PC-9 (cell line): ENCODE measurements around the gene HIBADH. TPM values are rescaled to one million over a fixed set of nuclear protein-coding genes. Genes with fewer than 3 reads are reported as not detected.

Experiments
- BruUV-seq: library from RNA; stranded (reverse); fragments of 400-500 nt; replicated peaks from 2 replicates; lab custom pipeline; 2021; lab: Mats Ljungman, UMichigan
- CTCF ChIA-PET: fragments of 300-600 bp; sonication (Branson Sonifier 250); formaldehyde crosslinking; loops from one replicate; lab custom pipeline; 2022; ENCODE audit warnings: antibody characterized with exemption; lab: Charles Lee
- POLR2A ChIA-PET: fragments of 300-600 bp; sonication (Branson Sonifier 250); formaldehyde crosslinking; loops from one replicate; lab custom pipeline; 2022; ENCODE audit warnings: antibody characterized with exemption; ENCODE audit not compliant: unreplicated experiment; lab: Charles Lee
- DNase-seq, 2 experiments: peaks; one replicate each; pipeline versions ENCODE4 v3.0.0 to v3.0.0-alpha.2; 2015 to 2022; ENCODE audit warnings: mixed read lengths in 1 of 2
- H2AFZ ChIP-seq: fragments of 200-600 bp; sonication (generic); 2 replicates; pipeline ENCODE4 v1.8.1; 2017; ENCODE audit warnings: antibody characterized with exemption
- H3F3A ChIP-seq: fragments of 200-600 bp; sonication (generic); 2 replicates; pipeline ENCODE4 v1.8.1; 2017; ENCODE audit warnings: antibody characterized with exemption, mild to moderate bottlenecking, low read depth; ENCODE audit not compliant: insufficient read depth
- H3K27ac ChIP-seq: fragments of 200-600 bp; sonication (generic); 2 replicates; pipeline ENCODE4 v1.6.1; 2016; ENCODE audit warnings: mixed run types
- H3K27me3 ChIP-seq: fragments of 200-600 bp; sonication (generic); 2 replicates; pipeline ENCODE4 v1.6.1; 2016; ENCODE audit warnings: low read depth, mixed run types; ENCODE audit not compliant: insufficient read depth
- H3K36me3 ChIP-seq: fragments of 200-600 bp; sonication (generic); 2 replicates; pipeline ENCODE4 v1.6.1; 2016; ENCODE audit warnings: low read depth, mixed run types
- H3K4me1 ChIP-seq: fragments of 200-600 bp; sonication (generic); replicated peaks from 2 replicates; pipeline ENCODE4 v1.6.1; 2016; ENCODE audit warnings: mixed run types; ENCODE audit not compliant: insufficient read depth
- H3K4me2 ChIP-seq: fragments of 200-600 bp; sonication (generic); 2 replicates; pipeline ENCODE4 v1.6.1; 2017; ENCODE audit warnings: mixed run types
- H3K4me3 ChIP-seq: fragments of 200-600 bp; sonication (generic); 2 replicates; pipeline ENCODE4 v1.6.1; 2016; ENCODE audit warnings: mixed run types
- H3K79me2 ChIP-seq: fragments of 200-600 bp; sonication (generic); 2 replicates; pipeline ENCODE4 v1.6.1; 2017; ENCODE audit warnings: low read depth, mixed run types
- H3K9me2 ChIP-seq: fragments of 200-600 bp; sonication (generic); 2 replicates; pipeline ENCODE4 v1.8.1; 2017; ENCODE audit warnings: mild to moderate bottlenecking; ENCODE audit not compliant: insufficient read depth
- H3K9me3 ChIP-seq: fragments of 200-600 bp; sonication (generic); 2 replicates; pipeline ENCODE4 v1.8.1; 2016; ENCODE audit warnings: low read depth; ENCODE audit not compliant: insufficient read depth
- H4K20me1 ChIP-seq: fragments of 200-600 bp; sonication (generic); 2 replicates; pipeline ENCODE4 v1.8.1; 2017; ENCODE audit not compliant: insufficient read depth
- CTCF ChIP-seq: fragments of 200-600 bp; sonication (generic); conservative IDR thresholded peaks from 2 replicates; pipeline ENCODE4 v1.6.1; 2017; ENCODE audit warnings: mixed run types, antibody characterized with exemption, mild to moderate bottlenecking, moderate library complexity
- EZH2 ChIP-seq: fragments of 200-600 bp; sonication (generic); IDR thresholded peaks from 2 replicates; pipeline ENCODE4 v1.8.0; 2017; ENCODE audit warnings: antibody characterized with exemption, low read depth
- intact Hi-C: fragments of 100-400 bp; cut with micrococcal nuclease; formaldehyde crosslinking; loops from one replicate; pipeline ENCODE4 v1.10.0; 2022; ENCODE audit not compliant: unreplicated experiment
- total RNA-seq: library from RNA; stranded (reverse); gene quantifications from 2 replicates; pipeline ENCODE4 v1.2.3, GENCODE V29; 2021

The HIBADH gene
- total RNA-seq, 1 experiment from 2014 or later = 73.9 TPM

DNA sequence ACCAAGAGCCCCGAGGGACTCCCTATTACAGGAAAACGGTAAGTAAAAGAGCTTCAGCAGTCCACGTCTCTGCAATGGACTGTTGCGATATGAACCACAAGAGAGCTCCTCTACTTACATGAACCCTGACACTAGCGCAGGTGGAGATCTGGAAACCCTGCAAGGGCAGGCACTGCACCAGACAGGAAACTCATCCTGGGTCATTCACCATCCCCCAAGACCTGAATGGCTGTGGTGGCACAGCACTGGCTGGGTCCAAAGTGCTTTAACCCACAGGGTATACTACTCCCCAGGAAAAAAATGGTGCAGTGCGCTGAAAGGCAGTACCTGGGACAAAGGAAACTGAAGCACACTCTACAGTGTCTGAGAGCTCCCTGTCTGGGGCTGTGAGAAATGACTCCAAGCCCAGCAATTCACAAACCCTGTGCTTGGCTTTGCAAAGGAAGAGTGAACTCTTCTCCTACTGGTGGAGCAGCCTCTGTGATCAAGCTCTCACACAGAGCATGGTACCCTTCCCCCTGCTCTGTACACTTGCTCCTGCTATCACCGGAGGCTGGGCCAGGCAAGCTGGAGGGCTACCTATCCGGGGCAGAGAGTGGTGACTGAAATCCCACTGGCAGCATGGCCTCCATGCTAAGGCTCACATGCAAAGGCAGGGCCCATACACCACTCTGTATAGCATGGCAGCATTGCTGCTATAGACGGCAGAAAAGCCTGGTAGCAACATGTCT is 44.9 kb downstream of the HIBADH start:
- no peak for TF ChIP-seq EZH2
- no peak for TF ChIP-seq CTCF
- ChIA-PET POLR2A (no interaction called here), CTCF (no interaction called here)
- H3K4me2 ChIP-seq = no peak overlapping the region
- peaks cover 22% of the 10 kb centered on the region; the same call in 1 of the 2 replicates for H3K36me3 ChIP-seq
- no peak overlapping the region for H2AFZ ChIP-seq
- H3K9me2 ChIP-seq = no peaks in the 10 kb centered on the region
- intact Hi-C loops = no loop called here
- no peaks in the 10 kb centered on the region for H4K20me1 ChIP-seq
- no peaks in the 10 kb centered on the region; the same call in 1 of the 2 replicates for H3F3A ChIP-seq
- H3K27ac ChIP-seq = no peak overlapping the region
- no peaks in the 10 kb centered on the region for H3K27me3 ChIP-seq
- no peak overlapping the region for H3K4me3 ChIP-seq
- H3K79me2 ChIP-seq = no peaks in the 10 kb centered on the region
- peaks cover 31% of the 10 kb centered on the region for H3K9me3 ChIP-seq
- DNase-seq = no peak
- no peaks in the 10 kb centered on the region for H3K4me1 ChIP-seq
- BruUV-seq = no TSS peak

DNA sequence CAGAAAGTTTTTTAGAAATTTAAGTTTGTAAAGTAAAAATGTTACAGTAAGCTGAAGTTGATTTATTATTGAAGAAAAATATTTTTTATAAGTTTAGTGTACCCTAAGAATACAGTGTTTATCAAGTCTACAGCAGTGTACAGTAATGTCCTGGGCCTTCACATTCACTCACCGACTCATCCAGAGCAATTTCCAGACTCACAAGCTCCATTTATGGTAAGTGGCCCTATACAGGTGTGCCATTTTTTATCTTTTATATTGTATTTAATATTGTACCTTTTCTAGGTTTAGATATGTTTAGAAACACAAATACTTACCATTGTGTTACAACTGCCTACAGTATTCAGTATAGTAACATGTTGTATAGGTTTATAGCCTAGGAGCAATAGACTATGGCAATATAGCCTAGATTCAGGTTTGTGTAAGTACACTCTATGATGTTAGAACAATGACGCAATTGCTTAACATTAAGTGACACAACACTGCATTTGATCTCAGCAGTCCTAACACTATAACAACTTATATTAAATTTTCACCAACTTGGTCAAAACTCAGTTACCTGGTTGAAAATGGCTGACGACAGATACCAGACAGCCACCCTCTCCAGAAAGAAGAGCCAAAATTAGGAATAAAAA is 45.7 kb downstream of the HIBADH start:
- DNase-seq = no peak
- Histone ChIP-seq H3K4me3 (no peak overlapping the region), H3K27ac (no peak overlapping the region), H3K79me2 (no peaks in the 10 kb centered on the region), H3K9me3 (peaks cover 31% of the 10 kb centered on the region), H3K27me3 (no peaks in the 10 kb centered on the region), H3K36me3 (peaks cover 22% of the 10 kb centered on the region; the same call in 1 of the 2 replicates), H3K9me2 (no peaks in the 10 kb centered on the region), H3F3A (peaks cover 2% of the 10 kb centered on the region; the same call in 1 of the 2 replicates), H2AFZ (no peak overlapping the region), H3K4me2 (no peak overlapping the region), H4K20me1 (no peaks in the 10 kb centered on the region), H3K4me1 (no peaks in the 10 kb centered on the region)
- BruUV-seq = no TSS peak
- ChIA-PET POLR2A (no interaction called here), CTCF (no interaction called here)
- intact Hi-C loops = no loop called here
- TF ChIP-seq CTCF (no peak), EZH2 (no peak)

DNA sequence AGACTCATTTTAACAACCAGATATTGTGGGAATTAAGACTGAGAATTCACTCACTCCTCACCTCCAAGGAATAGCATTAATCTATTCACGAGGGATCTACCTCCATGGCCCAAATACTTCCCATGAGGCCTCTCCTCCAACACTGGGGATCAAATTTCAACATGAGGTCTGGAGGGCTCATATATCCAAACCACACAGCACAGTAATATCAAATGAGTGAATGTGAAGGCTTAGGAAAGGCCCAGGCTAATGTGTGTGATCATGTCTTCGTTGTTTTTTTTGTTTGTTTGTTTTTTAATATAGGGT is 46.5 kb downstream of the HIBADH start:
- TF ChIP-seq CTCF (no peak), EZH2 (no peak)
- CTCF ChIA-PET = no interaction called here
- POLR2A ChIA-PET = no interaction called here
- Histone ChIP-seq H2AFZ (no peak overlapping the region), H3K4me2 (no peak overlapping the region), H3K27me3 (no peaks in the 10 kb centered on the region), H3K9me2 (no peaks in the 10 kb centered on the region), H3K4me1 (peaks cover 8% of the 10 kb centered on the region), H4K20me1 (no peaks in the 10 kb centered on the region), H3F3A (peaks cover 10% of the 10 kb centered on the region), H3K79me2 (no peaks in the 10 kb centered on the region), H3K9me3 (peaks cover 27% of the 10 kb centered on the region), H3K27ac (no peak overlapping the region), H3K36me3 (peaks cover 20% of the 10 kb centered on the region; the same call in 1 of the 2 replicates), H3K4me3 (no peak overlapping the region)
- intact Hi-C loops = no loop called here
- DNase-seq = no peak
- no TSS peak for BruUV-seq
